ENCODE results near the gene ANKS3. TPM values are rescaled to one million over a fixed set of nuclear protein-coding genes. Genes with fewer than 3 reads are reported as not detected.

Gene ANKS3
- total RNA-seq, 1 experiment from 2014 or later = 35.0 TPM

- ChIA-PET CTCF (interaction anchor here (1.1 kb wide), 1 partner anchor 299 kb away, joined by 3 read pairs; no protein-coding TSS in a partner anchor), POLR2A (no interaction called here)
- H3K27ac Mint-ChIP-seq (ENCODE audit: low read depth, unreplicated experiment) = no peak overlapping the region
- H3K27me3 Mint-ChIP-seq (ENCODE audit: insufficient read depth, unreplicated experiment) = no peaks in the 10 kb centered on the region
- no peak overlapping the region for H3K4me3 Mint-ChIP-seq (ENCODE audit: unreplicated experiment)
- H3K36me3 Mint-ChIP-seq (ENCODE audit: insufficient read depth, unreplicated experiment) = peaks cover 71% of the 10 kb centered on the region
- BruUV-seq (replicated peaks) = no TSS peak
- no peak for DNase-seq (ENCODE audit: unreplicated experiment)
- no peaks in the 10 kb centered on the region for H3K4me1 Mint-ChIP-seq (ENCODE audit: insufficient read depth, unreplicated experiment)
- no peaks in the 10 kb centered on the region for H3K9me3 Mint-ChIP-seq (ENCODE audit: unreplicated experiment)
- no peak for TF ChIP-seq CTCF (IDR thresholded peaks at IDR 0.05; ENCODE audit: unreplicated experiment)
- intact Hi-C loops (cut with micrococcal nuclease) = no loop called here
These were observed 31.6 kb downstream of the ANKS3 start for GRCh38 chr16:4702466-4702808.

GRCh38 chr16:4701791-4702465, 32.1 kb downstream of the ANKS3 start:
- ChIA-PET POLR2A (interaction anchor here (2.9 kb wide), 1 partner anchor 8 kb away, joined by 8 read pairs; no protein-coding TSS in a partner anchor), CTCF (interaction anchor here (1.1 kb wide), 1 partner anchor 299 kb away, joined by 3 read pairs; no protein-coding TSS in a partner anchor)
- H3K27me3 Mint-ChIP-seq (ENCODE audit: insufficient read depth, unreplicated experiment) = no peaks in the 10 kb centered on the region
- no peak for TF ChIP-seq CTCF (IDR thresholded peaks at IDR 0.05; ENCODE audit: unreplicated experiment)
- H3K4me3 Mint-ChIP-seq (ENCODE audit: unreplicated experiment) = no peak overlapping the region
- no peak for DNase-seq (ENCODE audit: unreplicated experiment)
- H3K9me3 Mint-ChIP-seq (ENCODE audit: unreplicated experiment) = no peaks in the 10 kb centered on the region
- intact Hi-C loops (cut with micrococcal nuclease) = no loop called here
- H3K4me1 Mint-ChIP-seq (ENCODE audit: insufficient read depth, unreplicated experiment) = no peaks in the 10 kb centered on the region
- H3K36me3 Mint-ChIP-seq (ENCODE audit: insufficient read depth, unreplicated experiment) = peaks cover 66% of the 10 kb centered on the region
- no peak overlapping the region for H3K27ac Mint-ChIP-seq (ENCODE audit: low read depth, unreplicated experiment)
- no TSS peak for BruUV-seq (replicated peaks)

GRCh38 chr16:4700997-4701743, 32.9 kb downstream of the ANKS3 start:
- no peak for TF ChIP-seq CTCF (IDR thresholded peaks at IDR 0.05; ENCODE audit: unreplicated experiment)
- CTCF ChIA-PET = no interaction called here
- Mint-ChIP-seq H3K27me3 (ENCODE audit: insufficient read depth, unreplicated experiment) (no peaks in the 10 kb centered on the region), H3K36me3 (ENCODE audit: insufficient read depth, unreplicated experiment) (peaks cover 64% of the 10 kb centered on the region), H3K27ac (ENCODE audit: low read depth, unreplicated experiment) (no peak overlapping the region), H3K4me1 (ENCODE audit: insufficient read depth, unreplicated experiment) (no peaks in the 10 kb centered on the region), H3K9me3 (ENCODE audit: unreplicated experiment) (no peaks in the 10 kb centered on the region), H3K4me3 (ENCODE audit: unreplicated experiment) (no peak overlapping the region)
- POLR2A ChIA-PET = interaction anchor here (2.9 kb wide), 1 partner anchor 9 kb away, joined by 8 read pairs; no protein-coding TSS in a partner anchor
- BruUV-seq (replicated peaks) = no TSS peak
- DNase-seq (ENCODE audit: unreplicated experiment) = no peak
- intact Hi-C loops (cut with micrococcal nuclease) = no loop called here

- Mint-ChIP-seq H3K4me1 (ENCODE audit: insufficient read depth, unreplicated experiment) (no peaks in the 10 kb centered on the region), H3K36me3 (ENCODE audit: insufficient read depth, unreplicated experiment) (peaks cover 64% of the 10 kb centered on the region), H3K9me3 (ENCODE audit: unreplicated experiment) (no peaks in the 10 kb centered on the region), H3K27ac (ENCODE audit: low read depth, unreplicated experiment) (no peak overlapping the region), H3K27me3 (ENCODE audit: insufficient read depth, unreplicated experiment) (no peaks in the 10 kb centered on the region), H3K4me3 (ENCODE audit: unreplicated experiment) (no peak overlapping the region)
- no peak for TF ChIP-seq CTCF (IDR thresholded peaks at IDR 0.05; ENCODE audit: unreplicated experiment)
- intact Hi-C loops (cut with micrococcal nuclease) = no loop called here
- POLR2A ChIA-PET = interaction anchor here (2.9 kb wide), 1 partner anchor 10 kb away, joined by 8 read pairs; no protein-coding TSS in a partner anchor
- CTCF ChIA-PET = interaction anchor here (1.2 kb wide), 1 partner anchor 20 kb away, joined by 3 read pairs; no protein-coding TSS in a partner anchor
- BruUV-seq (replicated peaks) = no TSS peak
- no peak for DNase-seq (ENCODE audit: unreplicated experiment)
These were observed 33.6 kb downstream of the ANKS3 start for GRCh38 chr16:4700380-4700996.

All from MCF 10A (cell line).